H9 (cell line): Measurements from ENCODE around the gene POU6F2. TPM values are rescaled to one million over a fixed set of nuclear protein-coding genes. Genes with fewer than 3 reads are reported as not detected.

Experiments
- DNase-seq: peaks from one replicate; pipeline ENCODE4 v3.0.0-alpha.2; 2017
- H2AFZ ChIP-seq: one replicate; pipeline ENCODE4 v1.6.1; 2013; ENCODE audit warnings: mild to moderate bottlenecking, low read length, control low read depth, moderate library complexity
- H2AK5ac ChIP-seq: 2 replicates; pipeline ENCODE4 v1.6.1; 2013; ENCODE audit warnings: low read length, control low read depth, mixed read lengths; ENCODE audit not compliant: insufficient read length
- H2BK120ac ChIP-seq: one replicate; pipeline ENCODE4 v1.6.1; 2013; ENCODE audit warnings: low read depth, mild to moderate bottlenecking, low read length, control low read depth, inconsistent platforms; ENCODE audit not compliant: poor library complexity, severe bottlenecking
- H2BK12ac ChIP-seq: 2 replicates; pipeline ENCODE4 v1.6.1; 2013; ENCODE audit warnings: low read length, control low read depth, mixed read lengths, low read depth; ENCODE audit not compliant: insufficient read length
- H2BK15ac ChIP-seq: 2 replicates; pipeline ENCODE4 v1.6.1; 2013; ENCODE audit warnings: low read depth, low read length, control low read depth
- H2BK20ac ChIP-seq: one replicate; pipeline ENCODE4 v1.6.1; 2013; ENCODE audit warnings: low read depth, mild to moderate bottlenecking, low read length, control low read depth, inconsistent platforms; ENCODE audit not compliant: poor library complexity, severe bottlenecking
- H2BK5ac ChIP-seq: 2 replicates; pipeline ENCODE4 v1.6.1; 2013; ENCODE audit warnings: low read length, control low read depth, mixed read lengths; ENCODE audit not compliant: insufficient read length
- H3K14ac ChIP-seq: 2 replicates; pipeline ENCODE4 v1.6.1; 2013; ENCODE audit warnings: low read length, control low read depth; ENCODE audit not compliant: insufficient read depth
- H3K18ac ChIP-seq: 2 replicates; pipeline ENCODE4 v1.6.1; 2013; ENCODE audit warnings: low read depth, mild to moderate bottlenecking, mixed read lengths, low read length, control low read depth; ENCODE audit not compliant: insufficient read length
- H3K23ac ChIP-seq: 2 replicates; pipeline ENCODE4 v1.6.1; 2013; ENCODE audit warnings: low read length, control low read depth, mixed read lengths, low read depth; ENCODE audit not compliant: insufficient read length
- H3K23me2 ChIP-seq: 2 replicates; pipeline ENCODE4 v1.6.1; 2013; ENCODE audit warnings: low read depth, mild to moderate bottlenecking, mixed read lengths, low read length, control low read depth; ENCODE audit not compliant: insufficient read length, poor library complexity, severe bottlenecking
- H3K27ac ChIP-seq: 2 replicates; pipeline ENCODE4 v1.5.1; 2013; ENCODE audit warnings: low read length, control low read depth, mixed read lengths, low read depth; ENCODE audit not compliant: insufficient read length
- H3K27me3 ChIP-seq: 2 replicates; pipeline ENCODE4 v1.6.1; 2013; ENCODE audit warnings: low read length, control low read depth, inconsistent platforms; ENCODE audit not compliant: insufficient read depth
- H3K4ac ChIP-seq: 2 replicates; pipeline ENCODE4 v1.6.1; 2013; ENCODE audit warnings: low read depth, mild to moderate bottlenecking, control low read depth, inconsistent platforms, low read length, moderate library complexity
- H3K4me1 ChIP-seq: 2 replicates; pipeline ENCODE4 v1.6.1; 2013; ENCODE audit warnings: low read length, control low read depth, inconsistent platforms; ENCODE audit not compliant: insufficient read depth
- H3K4me2 ChIP-seq: 2 replicates; pipeline ENCODE4 v1.6.1; 2013; ENCODE audit warnings: low read length, control low read depth, mixed read lengths; ENCODE audit not compliant: insufficient read length, insufficient read depth
- H3K56ac ChIP-seq: 2 replicates; pipeline ENCODE4 v1.6.1; 2013; ENCODE audit warnings: low read depth, mild to moderate bottlenecking, mixed read lengths, low read length, control low read depth; ENCODE audit not compliant: insufficient read length
- H3K79me1 ChIP-seq: 2 replicates; pipeline ENCODE4 v1.6.1; 2013; ENCODE audit warnings: low read depth, mild to moderate bottlenecking, moderate library complexity, low read length, control low read depth, inconsistent platforms; ENCODE audit not compliant: insufficient read depth, poor library complexity, severe bottlenecking
- H3K79me2 ChIP-seq: 2 replicates; pipeline ENCODE4 v1.6.1; 2013; ENCODE audit warnings: low read length, control low read depth, inconsistent platforms; ENCODE audit not compliant: insufficient read depth
- H3K9ac ChIP-seq: 2 replicates; pipeline ENCODE4 v1.6.1; 2013; ENCODE audit warnings: low read length, control low read depth, mixed read lengths; ENCODE audit not compliant: insufficient read length; ENCODE audit errors: extremely low read depth
- H3K9me3 ChIP-seq: one replicate; pipeline ENCODE4 v1.6.1; 2013; ENCODE audit warnings: low read depth, low read length, inconsistent platforms; ENCODE audit not compliant: control insufficient read depth
- H3T11ph ChIP-seq: one replicate; pipeline ENCODE4 v1.6.1; 2013; ENCODE audit warnings: mild to moderate bottlenecking, low read length, control low read depth, inconsistent platforms
- H4K20me1 ChIP-seq: one replicate; pipeline ENCODE4 v1.6.1; 2013; ENCODE audit not compliant: control insufficient read depth, insufficient read length, insufficient read depth
- H4K5ac ChIP-seq: 2 replicates; pipeline ENCODE4 v1.6.1; 2013; ENCODE audit warnings: low read depth, mild to moderate bottlenecking, mixed read lengths, low read length, control low read depth; ENCODE audit not compliant: insufficient read length
- H4K8ac ChIP-seq: replicated peaks from 2 replicates; pipeline ENCODE4 v1.6.1; 2013; ENCODE audit warnings: low read length, control low read depth, mixed read lengths, low read depth; ENCODE audit not compliant: insufficient read length
- H4K91ac ChIP-seq: 2 replicates; pipeline ENCODE4 v1.6.1; 2013; ENCODE audit warnings: low read depth, mild to moderate bottlenecking, moderate library complexity, mixed read lengths, low read length, control low read depth; ENCODE audit not compliant: insufficient read length
- H3K27ac Mint-ChIP-seq, 3 experiments: 2 replicates in 2 of 3; 3 replicates in 1 of 3; pipeline ENCODE4 v1.8.0; 2020 to 2021; ENCODE audit warnings: mixed read lengths in 3 of 3, mild to moderate bottlenecking in 1 of 3, moderate library complexity in 1 of 3
- H3K27me3 Mint-ChIP-seq: 2 replicates; pipeline ENCODE4 v1.8.0; 2021; ENCODE audit warnings: low read depth, mild to moderate bottlenecking, moderate library complexity, mixed read lengths
- H3K36me3 Mint-ChIP-seq, 3 experiments: 2 replicates in 2 of 3; 3 replicates in 1 of 3; pipeline ENCODE4 v1.8.0; 2020 to 2021; ENCODE audit warnings: low read depth in 3 of 3, mixed read lengths in 3 of 3; ENCODE audit not compliant: insufficient read depth in 1 of 3
- H3K4me1 Mint-ChIP-seq, 2 experiments: 2 replicates each; pipeline ENCODE4 v1.8.0; 2020; ENCODE audit warnings: mixed read lengths in 2 of 2
- H3K4me3 Mint-ChIP-seq, 2 experiments: 2 replicates in 1 of 2; 3 replicates in 1 of 2; pipeline ENCODE4 v1.8.0; 2020 to 2021; ENCODE audit warnings: mild to moderate bottlenecking in 2 of 2, mixed read lengths in 2 of 2, moderate library complexity in 1 of 2
- H3K9me3 Mint-ChIP-seq, 2 experiments: 2 replicates in 1 of 2; 3 replicates in 1 of 2; pipeline ENCODE4 v1.8.0; 2020; ENCODE audit warnings: mild to moderate bottlenecking in 2 of 2, mixed read lengths in 2 of 2, moderate library complexity in 1 of 2
- WGBS: extraction: QIAGEN DNeasy Blood & Tissue Kit; methylation state at CpG from one replicate; pipeline ENCODE4 v1.1.7; 2013; ENCODE audit warnings: missing lambda C conversion rate, low lambda C conversion rate, mixed read lengths; ENCODE audit not compliant: insufficient read length; ENCODE audit errors: extremely low coverage; 5-methylcytosine and 5-hydroxymethylcytosine counted together
- total RNA-seq: library from RNA; stranded (reverse); gene quantifications from 2 replicates; pipeline ENCODE4 v1.2.1, GENCODE V29; 2021
- TF ChIP-seq, protein P1 (sequence below): fragments of 200-600 bp; sonication (generic); conservative IDR thresholded peaks from 3 replicates; pipeline ENCODE4 v1.8.0; 2021; ENCODE audit warnings: antibody characterized with exemption, mild to moderate bottlenecking

The POU6F2 gene
- total RNA-seq, 1 experiment from 2014 or later, result 1.9 TPM

GRCh38 chr7:39137480-39137879 is 159.8 kb downstream of the POU6F2 start:
- peaks cover 5 to 24% (median 8%) of the 10 kb centered on the region in 3 experiments; a peak in 5 of 7 replicates for H3K36me3 Mint-ChIP-seq
- no peak overlapping the region for H2BK120ac ChIP-seq
- no peak overlapping the region for H2AK5ac ChIP-seq
- no peak overlapping the region for H2BK5ac ChIP-seq
- no peak overlapping the region for H4K5ac ChIP-seq
- H2BK12ac ChIP-seq, result no peak overlapping the region
- peaks cover 15 to 17% of the 10 kb centered on the region in 2 experiments for H3K9me3 Mint-ChIP-seq
- H3K4me1 Mint-ChIP-seq, result no peaks in the 10 kb centered on the region
- no peaks in the 10 kb centered on the region for H4K20me1 ChIP-seq
- H3K4me2 ChIP-seq, result no peak overlapping the region
- no peak overlapping the region for H3K18ac ChIP-seq
- no peak overlapping the region for H3K56ac ChIP-seq
- no peaks in the 10 kb centered on the region for H3K4me1 ChIP-seq
- no peak overlapping the region for H4K8ac ChIP-seq
- no peak overlapping the region for H2BK20ac ChIP-seq
- no peaks in the 10 kb centered on the region for H3K23me2 ChIP-seq
- H3K9ac ChIP-seq, result no peak overlapping the region
- no peaks in the 10 kb centered on the region for H3K79me1 ChIP-seq
- no peak overlapping the region for H2BK15ac ChIP-seq
- H3K27me3 ChIP-seq, result no peaks in the 10 kb centered on the region
- H3K27ac Mint-ChIP-seq, result no peak overlapping the region
- no peak overlapping the region for H2AFZ ChIP-seq
- H3K4me3 Mint-ChIP-seq, result no peak overlapping the region
- H3K79me2 ChIP-seq, result no peaks in the 10 kb centered on the region
- no peak overlapping the region for H3K23ac ChIP-seq
- H3T11ph ChIP-seq, result no peak overlapping the region
- DNase-seq, result no peak
- no peaks in the 10 kb centered on the region for H3K9me3 ChIP-seq
- TF ChIP-seq, protein P1, sequence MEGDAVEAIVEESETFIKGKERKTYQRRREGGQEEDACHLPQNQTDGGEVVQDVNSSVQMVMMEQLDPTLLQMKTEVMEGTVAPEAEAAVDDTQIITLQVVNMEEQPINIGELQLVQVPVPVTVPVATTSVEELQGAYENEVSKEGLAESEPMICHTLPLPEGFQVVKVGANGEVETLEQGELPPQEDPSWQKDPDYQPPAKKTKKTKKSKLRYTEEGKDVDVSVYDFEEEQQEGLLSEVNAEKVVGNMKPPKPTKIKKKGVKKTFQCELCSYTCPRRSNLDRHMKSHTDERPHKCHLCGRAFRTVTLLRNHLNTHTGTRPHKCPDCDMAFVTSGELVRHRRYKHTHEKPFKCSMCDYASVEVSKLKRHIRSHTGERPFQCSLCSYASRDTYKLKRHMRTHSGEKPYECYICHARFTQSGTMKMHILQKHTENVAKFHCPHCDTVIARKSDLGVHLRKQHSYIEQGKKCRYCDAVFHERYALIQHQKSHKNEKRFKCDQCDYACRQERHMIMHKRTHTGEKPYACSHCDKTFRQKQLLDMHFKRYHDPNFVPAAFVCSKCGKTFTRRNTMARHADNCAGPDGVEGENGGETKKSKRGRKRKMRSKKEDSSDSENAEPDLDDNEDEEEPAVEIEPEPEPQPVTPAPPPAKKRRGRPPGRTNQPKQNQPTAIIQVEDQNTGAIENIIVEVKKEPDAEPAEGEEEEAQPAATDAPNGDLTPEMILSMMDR, result no peak
- no peak overlapping the region for H3K27ac ChIP-seq
- H4K91ac ChIP-seq, result no peak overlapping the region
- no CpG with 5 or more reads among the region's 1 CpG for WGBS
- no peak overlapping the region for H3K14ac ChIP-seq
- H3K27me3 Mint-ChIP-seq, result no peaks in the 10 kb centered on the region
- H3K4ac ChIP-seq, result no peak overlapping the region
